GM12864 (cell line): Measurements from ENCODE around the gene P2RY8.
A peak's percentile ranks its signal among the peaks of the same experiment; 100 is the strongest.
"Not testable (repeated sequence)": the region's sequence is repeated elsewhere in the genome, so short reads cannot be mapped to it uniquely, and the experiment has no call there.

ENCODE experiments used
- DNase-seq: peaks from one replicate; pipeline ENCODE4 v3.0.0-alpha.2; 2011; ENCODE audit warnings: low read depth
- H3K4me3 ChIP-seq: 2 replicates; pipeline ENCODE4 v1.5.1; 2011; ENCODE audit warnings: mild to moderate bottlenecking, low read depth, low read length, control low read depth
- TF ChIP-seq, protein P1 (sequence below): IDR thresholded peaks from 2 replicates; pipeline ENCODE4 v1.5.1; 2011; ENCODE audit warnings: low read depth, mild to moderate bottlenecking, moderate library complexity, low read length, control low read depth, inconsistent platforms; ENCODE audit errors: missing control alignments

Gene P2RY8

DNA sequence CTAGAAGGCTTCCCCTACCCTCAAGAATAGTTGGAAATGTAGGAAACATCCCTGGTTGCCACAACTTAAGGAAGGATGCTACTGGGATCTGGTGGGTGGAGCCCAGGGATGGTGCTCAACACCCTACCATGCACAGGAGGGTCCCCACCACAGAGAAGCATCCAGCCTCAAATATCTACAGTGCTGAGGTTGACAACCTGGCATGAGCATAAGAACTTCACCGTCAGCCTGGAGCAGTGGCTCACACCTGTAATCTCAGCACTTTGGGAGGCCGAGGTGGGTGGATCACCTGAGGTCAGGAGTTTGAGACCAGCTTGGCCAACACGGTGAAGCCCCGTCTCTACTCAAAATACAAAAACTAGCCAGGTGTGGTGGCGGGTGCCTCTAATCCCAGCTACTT lies 60.3 kb downstream of the P2RY8 start:
- TF ChIP-seq, protein P1, sequence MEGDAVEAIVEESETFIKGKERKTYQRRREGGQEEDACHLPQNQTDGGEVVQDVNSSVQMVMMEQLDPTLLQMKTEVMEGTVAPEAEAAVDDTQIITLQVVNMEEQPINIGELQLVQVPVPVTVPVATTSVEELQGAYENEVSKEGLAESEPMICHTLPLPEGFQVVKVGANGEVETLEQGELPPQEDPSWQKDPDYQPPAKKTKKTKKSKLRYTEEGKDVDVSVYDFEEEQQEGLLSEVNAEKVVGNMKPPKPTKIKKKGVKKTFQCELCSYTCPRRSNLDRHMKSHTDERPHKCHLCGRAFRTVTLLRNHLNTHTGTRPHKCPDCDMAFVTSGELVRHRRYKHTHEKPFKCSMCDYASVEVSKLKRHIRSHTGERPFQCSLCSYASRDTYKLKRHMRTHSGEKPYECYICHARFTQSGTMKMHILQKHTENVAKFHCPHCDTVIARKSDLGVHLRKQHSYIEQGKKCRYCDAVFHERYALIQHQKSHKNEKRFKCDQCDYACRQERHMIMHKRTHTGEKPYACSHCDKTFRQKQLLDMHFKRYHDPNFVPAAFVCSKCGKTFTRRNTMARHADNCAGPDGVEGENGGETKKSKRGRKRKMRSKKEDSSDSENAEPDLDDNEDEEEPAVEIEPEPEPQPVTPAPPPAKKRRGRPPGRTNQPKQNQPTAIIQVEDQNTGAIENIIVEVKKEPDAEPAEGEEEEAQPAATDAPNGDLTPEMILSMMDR, result no peak
- DNase-seq, result no peak
- no peak overlapping the region for H3K4me3 ChIP-seq

DNA sequence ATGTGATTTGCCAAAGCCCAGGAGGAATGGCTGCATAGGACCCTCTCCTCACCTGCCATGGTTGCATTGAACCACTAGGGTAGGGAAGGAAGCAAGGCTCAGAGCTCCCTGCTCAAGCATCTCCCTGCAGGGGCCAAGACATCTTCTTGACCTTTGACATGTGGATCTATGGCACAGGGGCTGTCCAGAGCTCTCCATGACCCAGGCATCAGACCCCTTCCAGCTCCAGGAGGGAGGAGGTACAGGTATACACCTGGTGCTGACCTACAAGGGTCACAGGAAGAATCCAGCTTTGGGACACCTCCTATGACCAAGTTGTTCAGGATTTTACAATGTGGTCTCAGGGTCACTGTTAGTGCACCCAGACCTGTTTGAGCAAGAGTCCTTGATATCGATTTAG lies 61.1 kb downstream of the P2RY8 start:
- TF ChIP-seq, protein P1, result peak; percentile 12
- DNase-seq, result no peak
- no peak overlapping the region for H3K4me3 ChIP-seq

DNA sequence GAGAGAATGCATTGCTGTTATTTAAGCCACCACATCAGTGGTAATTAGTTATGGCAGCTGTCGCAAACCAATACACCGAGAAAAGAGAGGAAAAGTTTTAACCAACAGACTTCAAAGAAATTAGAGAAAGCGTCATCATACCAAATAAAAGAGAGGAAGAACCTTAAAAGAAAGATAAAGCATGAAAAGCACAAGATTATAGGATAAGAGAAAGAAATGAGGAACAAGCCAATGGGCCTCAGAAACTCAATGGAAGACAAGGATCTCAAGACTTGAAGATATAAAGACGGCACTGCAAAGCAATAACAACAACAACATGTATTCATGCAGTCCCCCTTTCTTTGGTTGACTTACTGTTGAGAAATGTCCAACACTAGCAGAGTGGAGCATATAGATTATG lies 61.5 kb downstream of the P2RY8 start:
- no peak for DNase-seq
- H3K4me3 ChIP-seq, result no peak overlapping the region
- TF ChIP-seq, protein P1, result no peak

DNA sequence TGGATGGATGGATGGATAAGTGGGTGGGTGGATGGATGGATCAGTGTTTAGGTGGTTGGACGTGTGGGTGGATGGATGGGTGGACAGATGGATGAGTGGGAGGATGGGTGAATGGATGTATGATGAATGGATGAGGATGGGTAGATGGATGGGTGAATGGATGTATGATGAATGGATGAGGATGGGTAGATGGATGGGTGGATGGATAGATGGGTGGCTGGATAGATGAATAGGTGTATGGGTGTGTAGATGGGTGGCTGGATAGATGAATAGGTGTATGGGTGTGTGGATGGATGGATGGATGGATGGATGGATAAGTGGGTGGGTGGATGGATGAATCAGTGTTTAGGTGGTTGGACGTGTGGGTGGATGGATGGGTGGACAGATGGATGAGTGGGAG lies 62.4 kb downstream of the P2RY8 start:
- not testable (repeated sequence) for DNase-seq, H3K4me3 ChIP-seq

DNA sequence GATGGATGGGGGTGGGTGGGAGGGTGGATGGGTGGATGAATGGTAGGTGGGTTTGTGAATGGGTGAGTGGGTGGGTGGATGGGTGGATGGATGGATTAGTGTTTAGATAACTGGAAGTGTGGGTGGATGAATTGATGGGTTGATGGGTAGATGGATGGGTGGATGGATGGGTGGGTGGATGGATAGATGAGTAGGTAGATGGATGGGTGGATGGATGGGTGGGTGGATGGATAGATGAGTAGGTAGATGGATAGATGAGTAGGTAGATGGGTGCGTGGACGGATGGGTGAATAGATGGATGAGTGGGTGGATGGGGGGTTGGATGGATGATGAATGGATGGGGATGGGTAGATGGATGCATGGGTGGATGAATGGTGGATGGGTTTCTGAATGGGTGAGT lies 64.0 kb downstream of the P2RY8 start:
- TF ChIP-seq, protein P1, result no peak
- H3K4me3 ChIP-seq, result no peak overlapping the region
- DNase-seq, result no peak

DNA sequence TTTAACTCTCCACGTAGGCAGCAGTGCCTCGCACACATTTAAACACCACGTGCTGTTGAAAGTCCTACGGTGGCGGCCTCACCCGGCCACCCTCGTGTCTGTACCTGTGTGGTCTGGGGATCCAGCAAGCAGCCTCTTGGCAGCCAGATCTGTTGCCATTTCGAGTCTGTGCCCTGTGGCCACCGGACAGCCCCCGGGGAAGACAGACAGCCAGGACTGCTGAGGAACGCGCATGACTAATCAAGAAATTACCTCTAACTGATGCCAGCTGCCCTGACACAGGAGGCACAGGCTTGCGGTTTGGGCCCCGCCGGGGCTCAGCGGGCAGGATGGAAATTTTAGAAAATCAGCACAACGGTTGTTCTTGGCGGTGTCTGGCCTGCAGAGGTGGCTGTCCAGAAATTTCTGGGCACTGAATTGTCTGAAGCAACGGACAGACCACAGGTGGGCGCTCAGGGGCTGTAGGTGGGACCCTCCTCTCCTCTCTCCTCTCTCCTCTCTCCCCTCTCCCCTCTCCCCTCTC lies 68.7 kb downstream of the P2RY8 start:
- no peak for DNase-seq
- H3K4me3 ChIP-seq, result no peak overlapping the region

DNA sequence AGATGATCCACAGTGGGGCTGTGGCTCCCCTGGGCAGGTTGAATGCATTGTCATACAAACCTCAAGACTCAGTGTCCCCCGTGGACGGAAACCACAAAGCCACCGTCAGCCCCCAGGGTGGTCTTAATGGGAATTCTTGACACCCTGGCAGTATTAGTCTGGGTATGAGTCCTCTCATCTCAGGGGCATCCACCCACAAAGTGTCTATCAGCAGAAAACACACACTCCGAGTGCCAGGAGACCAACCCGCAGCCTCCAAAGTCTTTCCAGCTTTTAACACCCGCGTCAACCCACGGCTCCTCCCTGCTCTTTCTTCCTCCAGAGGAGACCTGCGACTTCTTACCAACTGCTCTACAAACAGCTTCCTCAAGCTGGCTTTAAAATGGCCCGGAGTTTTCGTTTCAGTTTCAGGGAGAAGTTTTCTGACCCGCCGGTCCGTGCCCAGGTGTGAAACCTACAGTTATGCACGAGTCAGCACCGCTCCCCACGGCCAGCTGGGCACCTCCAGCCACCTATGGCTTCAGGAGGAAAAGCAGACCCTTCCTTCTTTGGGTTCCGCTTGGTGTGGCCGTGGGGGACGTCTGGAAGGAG lies 69.9 kb downstream of the P2RY8 start:
- no peak for DNase-seq
- TF ChIP-seq, protein P1, result no peak
- no peak overlapping the region; the same call in 1 of the 2 replicates for H3K4me3 ChIP-seq

More for the DNA sequence above, 68.7 kb downstream of the P2RY8 start:
- TF ChIP-seq, protein P1, result peak; percentile 41
